GM12892 (cell line): ENCODE data around the gene CHST13.
"Not testable (repeated sequence)": the region's sequence is repeated elsewhere in the genome, so short reads cannot be mapped to it uniquely, and the experiment has no call there.

ENCODE experiments used
- DNase-seq: peaks from one replicate; pipeline ENCODE4 v3.0.0; 2011; ENCODE audit not compliant: insufficient read length
- FAIRE-seq: peaks from 2 replicates; lab custom pipeline; 2011; peaks lifted over from hg19 to GRCh38; lab: Jason Lieb, UNC
- POLR2A ChIP-seq: IDR thresholded peaks from 2 replicates; pipeline ENCODE4 v1.6.1; 2011; ENCODE audit warnings: low read depth, low read length, control low read depth
- POLR2AphosphoS5 ChIP-seq: IDR thresholded peaks from 2 replicates; pipeline ENCODE4 v1.6.1; 2011; ENCODE audit warnings: low read depth, low read length, control low read depth
- TAF1 ChIP-seq: IDR thresholded peaks from 2 replicates; pipeline ENCODE4 v1.6.1; 2011; ENCODE audit warnings: low read depth, mild to moderate bottlenecking, control low read depth, low read length, borderline replicate concordance

CHST13 gene

DNA sequence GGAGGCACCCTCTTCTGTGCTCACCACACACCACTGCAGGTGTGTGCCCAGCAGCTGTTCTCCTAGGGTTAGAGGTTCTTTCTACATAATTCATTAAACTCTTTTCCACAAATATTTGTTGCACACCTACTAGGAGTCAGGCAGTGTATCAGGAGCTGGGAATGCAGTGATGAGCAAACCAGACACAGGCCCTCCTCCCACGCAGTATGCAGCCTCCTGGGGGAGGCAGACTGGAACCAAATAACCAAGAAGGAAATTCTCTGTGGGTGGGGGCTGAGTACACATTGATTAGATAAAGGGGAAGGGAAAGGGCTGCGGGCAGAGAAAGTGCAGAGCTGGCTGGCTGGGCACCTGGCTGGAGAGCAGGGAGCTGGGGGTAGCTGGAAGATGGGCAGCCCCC lies 53.3 kb downstream of the CHST13 start:
- TF ChIP-seq TAF1 = no peak
- TF ChIP-seq POLR2A = no peak
- no peak for TF ChIP-seq POLR2AphosphoS5
- FAIRE-seq (no peak), DNase-seq (no peak)

DNA sequence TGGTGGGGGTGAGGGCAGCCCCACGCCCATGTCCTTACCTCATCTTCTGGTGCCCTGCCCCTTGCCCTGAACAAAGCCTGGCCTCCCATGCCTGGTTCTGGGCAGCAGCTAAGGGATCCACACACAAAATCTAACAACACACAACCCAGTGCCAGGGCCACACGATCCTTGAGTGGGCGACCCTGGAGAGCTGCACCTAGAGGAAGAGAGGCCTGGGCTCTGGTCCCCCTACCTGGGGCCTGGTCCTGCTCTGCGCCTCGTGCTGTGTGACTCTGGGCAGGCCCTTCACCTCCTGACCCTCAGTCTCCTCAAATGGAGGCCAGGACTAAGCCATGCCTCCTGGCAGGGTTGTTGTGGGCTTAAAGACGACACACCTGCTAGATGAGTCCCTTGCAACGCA lies 54.7 kb downstream of the CHST13 start:
- FAIRE-seq = no peak
- TF ChIP-seq TAF1 (no peak), POLR2AphosphoS5 (no peak), POLR2A (no peak)

DNA sequence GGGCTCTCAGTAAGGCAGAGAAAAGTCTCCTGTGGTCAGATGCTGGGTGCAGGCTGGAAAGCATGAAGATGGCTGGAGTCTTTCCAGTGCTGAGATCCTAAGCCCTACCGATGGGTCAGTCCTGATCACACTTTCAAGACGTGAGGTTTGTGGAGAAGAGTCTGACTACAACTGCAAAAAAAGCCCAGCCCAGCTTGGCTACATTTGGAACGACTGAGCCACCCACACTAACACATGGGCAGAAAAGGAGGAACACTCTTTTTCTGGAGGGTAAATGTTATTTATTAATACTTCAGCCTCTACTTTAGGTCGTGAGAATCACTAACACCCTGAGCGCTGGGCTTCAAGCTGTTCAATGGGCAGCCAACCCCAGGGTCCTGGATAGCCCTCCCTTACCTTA lies 56.8 kb downstream of the CHST13 start:
- TF ChIP-seq TAF1 (no peak), POLR2AphosphoS5 (no peak), POLR2A (no peak)

More for the DNA sequence above, 54.7 kb downstream of the CHST13 start:
- DNase-seq = no peak

DNA sequence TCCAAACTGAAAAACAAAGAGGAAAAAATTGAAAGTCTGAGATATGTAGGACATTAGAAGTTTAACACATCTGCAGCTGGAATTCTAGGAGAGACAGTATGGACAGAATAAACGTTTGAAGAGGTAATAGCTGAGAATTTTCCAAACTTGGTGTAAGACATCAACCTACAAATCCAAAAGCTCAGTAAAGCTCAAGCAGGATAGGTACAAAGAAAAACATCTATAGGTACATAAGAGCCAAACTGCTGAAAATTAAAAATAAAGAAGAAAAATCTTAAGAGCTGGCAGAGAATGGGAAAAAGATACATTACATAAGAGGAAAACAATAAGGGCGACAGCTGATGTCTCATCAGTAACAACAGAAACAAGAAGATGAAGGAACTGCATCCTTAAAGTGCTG lies 57.6 kb downstream of the CHST13 start:
- DNase-seq = no peak
- no peak for FAIRE-seq
- TF ChIP-seq POLR2AphosphoS5 (no peak), POLR2A (no peak), TAF1 (no peak)

More for the DNA sequence above, 56.8 kb downstream of the CHST13 start:
- DNase-seq (no peak), FAIRE-seq (no peak)

DNA sequence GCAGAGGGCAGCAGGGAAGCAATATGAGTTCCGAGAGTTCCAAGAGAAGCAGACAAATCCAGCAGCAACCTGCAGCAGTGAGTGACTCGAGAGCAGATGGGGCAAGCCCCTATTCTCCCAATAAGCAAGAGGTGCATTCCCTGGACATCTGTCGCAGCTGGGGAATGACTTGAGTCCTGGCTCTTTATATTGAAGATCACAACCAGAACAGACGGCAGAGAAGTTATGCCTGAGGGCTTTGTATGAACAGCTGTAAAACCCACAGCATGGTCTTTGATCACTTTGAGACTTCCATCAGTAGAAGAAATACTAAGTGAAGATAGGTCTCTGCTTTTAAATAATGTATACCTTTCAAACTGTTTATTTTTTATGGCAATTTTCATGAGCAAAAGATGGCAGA lies 58.4 kb downstream of the CHST13 start:
- FAIRE-seq = no peak
- DNase-seq = no peak
- TF ChIP-seq POLR2A (no peak), TAF1 (no peak), POLR2AphosphoS5 (no peak)

DNA sequence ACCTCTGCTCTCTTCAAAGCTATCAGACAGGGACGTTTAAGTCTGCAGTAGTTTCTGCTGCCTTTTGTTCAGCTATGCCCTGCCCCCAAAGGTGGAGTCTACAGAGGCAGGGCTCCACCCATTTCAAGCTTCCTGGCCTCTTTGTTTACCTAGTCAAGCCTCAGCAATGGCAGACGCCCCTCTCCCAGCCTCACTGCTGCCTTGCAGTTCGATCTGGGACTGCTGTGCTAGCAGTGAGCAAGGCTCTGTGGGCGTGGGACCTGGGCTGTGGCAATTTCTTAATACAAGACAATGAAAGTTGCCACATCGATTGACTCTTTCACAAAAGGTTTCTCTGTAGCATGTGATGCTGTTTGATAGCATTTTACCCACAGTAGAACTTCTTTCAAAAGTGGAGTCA lies 67.6 kb downstream of the CHST13 start:
- FAIRE-seq, DNase-seq: not testable (repeated sequence)
